Right lobe of liver (tissue), 6 donors: Measurements from ENCODE around the gene KMT5C. TPM values are rescaled to one million over a fixed set of nuclear protein-coding genes. Genes with fewer than 3 reads are reported as not detected.

ENCODE experiments used
- ATAC-seq, 4 donors: fragments of 200-7000 bp; cut with Tn5 transposase; one replicate each; pipeline ENCODE4 v1.9.1; 2020; ENCODE audit warnings: mild to moderate bottlenecking in 4 of 4, moderate library complexity in 4 of 4
- DNase-seq, 3 donors: peaks; one replicate each; pipeline ENCODE4 v3.0.0-alpha.2; 2020
- H3K27ac ChIP-seq, 3 donors: fragments of 200-600 bp; one replicate each; pipeline ENCODE4 v1.8.0; 2022
- H3K27me3 ChIP-seq, 2 donors: fragments of 200-600 bp; one replicate each; pipeline ENCODE4 v1.8.0; 2022
- H3K36me3 ChIP-seq, 4 donors: fragments of 200-600 bp; sonication (generic) in 1 of 4; one replicate each; pipeline versions ENCODE4 v1.5.1 to v1.8.0; 2017 to 2022; ENCODE audit warnings: control low read depth in 1 of 4
- H3K4me1 ChIP-seq, 4 donors: fragments of 200-600 bp; sonication (generic) in 1 of 4; one replicate each; pipeline versions ENCODE4 v1.5.1 to v1.8.0; 2017 to 2022; ENCODE audit warnings: control low read depth in 1 of 4
- H3K4me3 ChIP-seq, 3 donors: fragments of 200-600 bp; one replicate each; pipeline ENCODE4 v1.8.0; 2022
- H3K9me3 ChIP-seq, 4 donors: fragments of 200-600 bp; sonication (generic) in 1 of 4; one replicate each; pipeline versions ENCODE4 v1.5.1 to v1.8.0; 2017 to 2022; ENCODE audit warnings: control low read depth in 1 of 4
- POLR2A ChIP-seq: fragments of 450-650 bp; IDR thresholded peaks from one replicate; pipeline ENCODE4 v1.6.1; 2017; ENCODE audit warnings: antibody characterized with exemption, mild to moderate bottlenecking
- WGBS: methylation state at CpG from one replicate; pipeline ENCODE4 v1.1.6; 2018; ENCODE audit warnings: low coverage, low lambda C conversion rate; ENCODE audit not compliant: insufficient coverage; ENCODE audit errors: missing lambda C conversion rate; 5-methylcytosine and 5-hydroxymethylcytosine counted together
- intact Hi-C, 2 donors: fragments of 100-400 bp; cut with DNase I; formaldehyde crosslinking; loops; one replicate each; pipeline versions ENCODE4 v1.11.2 to v1.14.1; 2022
- total RNA-seq, 6 experiments: library from RNA; depleted of rRNA in 2 of 6; stranded (reverse); fragments of >200 nt in 2 of 6; fragmentation: NEBNext Ultra II Directional in 3 of 6; extraction: Animal tissue kit (Norgen Biotek cat#: 25700) in 3 of 6; gene quantifications; one replicate each; pipeline versions ENCODE4 v1.1.0 to v1.2.4, GENCODE V29; 2016 to 2023
- TF ChIP-seq, protein P1 (sequence below), 4 donors: fragments of 200-600 bp in 3 of 4; fragments of 450-650 bp in 1 of 4; IDR thresholded peaks; one replicate each; pipeline versions ENCODE4 v1.5.1 to v1.8.0; 2016 to 2022; ENCODE audit warnings: antibody characterized with exemption in 4 of 4, mild to moderate bottlenecking in 2 of 4
- donor health status: DM: no; HTN: yes; CAD: no.
- donor health status: DM: no; HTN: no; CAD: no.
- donor health status: DM: no; HTN: no; CAD: no.
- donor health status: DM: no; HTN: yes; CAD: no.
- donor health status: DM: no; HTN: yes; CAD: no.

KMT5C gene
- total RNA-seq, 6 experiments from 2014 or later = 2.3 to 5.3 (median 3.7) TPM

DNA sequence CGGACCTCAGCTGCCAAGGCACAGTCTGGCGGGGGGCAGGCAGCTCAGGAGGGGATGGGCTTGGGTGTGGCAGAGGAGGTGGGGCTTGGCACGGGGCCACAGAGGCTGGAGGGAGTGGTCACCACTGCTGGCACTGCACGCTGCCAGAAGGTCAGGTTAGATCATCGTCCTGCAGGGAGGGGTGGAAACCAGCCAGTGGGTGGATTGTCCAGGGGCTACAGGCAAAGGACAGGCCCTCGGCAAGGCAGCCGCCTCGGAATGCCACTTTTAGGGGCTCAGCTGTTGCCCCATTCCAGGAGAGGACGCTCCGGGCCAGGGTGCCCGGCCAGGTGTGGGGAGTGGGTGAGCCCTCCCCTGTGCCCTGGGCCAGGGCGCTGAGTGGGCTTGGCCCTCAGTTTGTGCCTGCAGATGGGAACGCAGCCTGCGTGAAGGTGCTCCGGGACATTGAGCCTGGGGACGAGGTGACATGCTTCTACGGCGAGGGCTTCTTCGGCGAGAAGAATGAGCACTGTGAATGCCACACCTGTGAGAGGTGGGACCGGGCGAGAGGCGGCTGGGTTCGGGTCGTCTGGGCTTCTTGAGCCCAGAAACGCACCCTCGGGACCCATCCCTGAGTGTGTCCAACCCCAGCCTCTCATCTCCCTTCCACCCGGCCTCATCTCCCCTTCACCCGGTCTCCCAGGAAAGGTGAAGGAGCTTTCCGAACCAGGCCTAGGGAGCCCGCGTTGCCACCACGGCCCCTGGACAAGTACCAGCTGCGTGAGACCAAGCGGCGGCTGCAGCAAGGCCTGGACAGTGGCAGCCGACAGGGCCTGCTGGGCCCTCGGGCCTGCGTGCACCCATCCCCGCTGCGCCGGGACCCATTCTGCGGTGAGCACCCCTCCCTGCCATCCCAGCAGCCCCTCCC lies 6.4 kb downstream of the KMT5C start:
- no peak for TF ChIP-seq POLR2A
- TF ChIP-seq, protein P1, sequence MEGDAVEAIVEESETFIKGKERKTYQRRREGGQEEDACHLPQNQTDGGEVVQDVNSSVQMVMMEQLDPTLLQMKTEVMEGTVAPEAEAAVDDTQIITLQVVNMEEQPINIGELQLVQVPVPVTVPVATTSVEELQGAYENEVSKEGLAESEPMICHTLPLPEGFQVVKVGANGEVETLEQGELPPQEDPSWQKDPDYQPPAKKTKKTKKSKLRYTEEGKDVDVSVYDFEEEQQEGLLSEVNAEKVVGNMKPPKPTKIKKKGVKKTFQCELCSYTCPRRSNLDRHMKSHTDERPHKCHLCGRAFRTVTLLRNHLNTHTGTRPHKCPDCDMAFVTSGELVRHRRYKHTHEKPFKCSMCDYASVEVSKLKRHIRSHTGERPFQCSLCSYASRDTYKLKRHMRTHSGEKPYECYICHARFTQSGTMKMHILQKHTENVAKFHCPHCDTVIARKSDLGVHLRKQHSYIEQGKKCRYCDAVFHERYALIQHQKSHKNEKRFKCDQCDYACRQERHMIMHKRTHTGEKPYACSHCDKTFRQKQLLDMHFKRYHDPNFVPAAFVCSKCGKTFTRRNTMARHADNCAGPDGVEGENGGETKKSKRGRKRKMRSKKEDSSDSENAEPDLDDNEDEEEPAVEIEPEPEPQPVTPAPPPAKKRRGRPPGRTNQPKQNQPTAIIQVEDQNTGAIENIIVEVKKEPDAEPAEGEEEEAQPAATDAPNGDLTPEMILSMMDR (IDR thresholded peaks at IDR 0.05) = no peak
- DNase-seq (peak in 1 of 3 donors; percentile 62), ATAC-seq (peak in 2 of 4 donors; percentile 5 to 46)
- Histone ChIP-seq H3K9me3 (no peaks in the 10 kb centered on the region), H3K4me3 (no peak overlapping the region), H3K36me3 (no peaks in the 10 kb centered on the region), H3K4me1 (no peaks in the 10 kb centered on the region), H3K27ac (no peak overlapping the region), H3K27me3 (no peaks in the 10 kb centered on the region)
- 96% methylated on average over 5 of the region's 43 CpGs for WGBS
- intact Hi-C loops = no loop called here

DNA sequence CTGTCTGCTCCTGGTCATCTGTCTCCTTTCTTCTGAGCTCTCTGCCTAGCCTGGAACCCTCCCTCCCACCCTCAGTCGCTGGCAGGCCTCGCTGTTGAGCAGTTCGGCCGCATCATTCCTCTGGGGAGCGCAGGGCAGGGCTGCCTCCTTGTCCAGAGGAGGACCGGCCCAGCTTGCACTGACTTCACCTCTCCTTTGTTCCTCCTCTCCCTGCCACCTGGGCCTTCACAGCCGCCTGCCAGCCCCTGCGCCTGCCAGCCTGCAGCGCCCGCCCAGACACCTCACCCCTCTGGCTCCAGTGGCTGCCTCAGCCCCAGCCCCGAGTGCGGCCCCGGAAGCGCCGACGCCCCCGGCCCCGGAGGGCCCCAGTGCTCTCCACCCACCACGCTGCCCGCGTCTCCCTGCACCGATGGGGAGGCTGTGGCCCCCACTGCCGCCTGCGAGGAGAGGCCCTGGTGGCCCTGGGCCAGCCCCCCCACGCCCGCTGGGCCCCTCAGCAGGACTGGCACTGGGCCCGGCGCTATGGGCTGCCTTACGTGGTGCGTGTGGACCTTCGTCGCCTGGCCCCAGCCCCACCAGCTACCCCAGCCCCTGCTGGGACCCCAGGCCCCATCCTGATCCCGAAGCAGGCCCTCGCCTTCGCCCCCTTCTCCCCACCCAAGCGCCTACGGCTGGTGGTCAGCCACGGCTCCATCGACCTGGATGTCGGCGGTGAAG lies 7.2 kb downstream of the KMT5C start:
- ATAC-seq (no peak), DNase-seq (peak in 1 of 3 donors; percentile 12)
- intact Hi-C loops = no loop called here
- 90% methylated on average over 8 of the region's 41 CpGs for WGBS
- Histone ChIP-seq H3K9me3 (no peaks in the 10 kb centered on the region), H3K4me1 (no peaks in the 10 kb centered on the region), H3K4me3 (no peak overlapping the region), H3K27me3 (no peaks in the 10 kb centered on the region), H3K36me3 (no peaks in the 10 kb centered on the region), H3K27ac (no peak overlapping the region)
- TF ChIP-seq, protein P1 (IDR thresholded peaks at IDR 0.05) = no peak
- TF ChIP-seq POLR2A = no peak

DNA sequence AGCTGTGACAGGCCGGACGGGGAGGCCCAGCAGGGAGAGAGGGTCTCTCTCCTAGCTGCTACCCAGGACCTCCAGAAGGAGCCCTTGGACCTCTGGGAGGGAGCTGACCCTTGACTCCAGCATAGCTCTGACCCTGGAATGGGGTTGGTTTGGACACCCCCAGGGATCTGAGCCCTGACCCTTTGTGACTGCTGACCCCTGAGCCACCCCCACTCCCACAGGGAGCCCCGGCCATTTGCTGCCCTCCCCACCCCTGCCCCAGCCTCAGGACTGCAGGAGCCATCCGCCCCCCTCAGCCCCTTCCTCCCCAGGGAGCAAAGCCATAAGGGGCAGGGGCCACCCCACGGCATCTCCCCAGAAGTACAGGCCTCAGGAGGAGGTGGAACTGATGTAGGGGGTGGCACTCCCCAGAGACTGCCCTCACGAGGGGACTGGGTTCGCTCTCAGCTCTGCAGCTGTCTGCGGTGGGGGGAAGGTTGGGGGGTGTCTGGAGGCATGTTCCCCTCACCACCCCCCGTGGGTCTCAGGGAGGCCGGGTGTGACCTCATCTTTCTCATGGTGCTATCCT lies 7.8 kb downstream of the KMT5C start:
- intact Hi-C loops = no loop called here
- Histone ChIP-seq H3K27me3 (no peaks in the 10 kb centered on the region), H3K4me1 (no peaks in the 10 kb centered on the region), H3K27ac (no peak overlapping the region), H3K36me3 (no peaks in the 10 kb centered on the region), H3K9me3 (no peaks in the 10 kb centered on the region), H3K4me3 (no peak overlapping the region)
- no CpG with 5 or more reads among the region's 10 CpGs for WGBS
- ATAC-seq = no peak
- no peak for DNase-seq
- TF ChIP-seq POLR2A = no peak

DNA sequence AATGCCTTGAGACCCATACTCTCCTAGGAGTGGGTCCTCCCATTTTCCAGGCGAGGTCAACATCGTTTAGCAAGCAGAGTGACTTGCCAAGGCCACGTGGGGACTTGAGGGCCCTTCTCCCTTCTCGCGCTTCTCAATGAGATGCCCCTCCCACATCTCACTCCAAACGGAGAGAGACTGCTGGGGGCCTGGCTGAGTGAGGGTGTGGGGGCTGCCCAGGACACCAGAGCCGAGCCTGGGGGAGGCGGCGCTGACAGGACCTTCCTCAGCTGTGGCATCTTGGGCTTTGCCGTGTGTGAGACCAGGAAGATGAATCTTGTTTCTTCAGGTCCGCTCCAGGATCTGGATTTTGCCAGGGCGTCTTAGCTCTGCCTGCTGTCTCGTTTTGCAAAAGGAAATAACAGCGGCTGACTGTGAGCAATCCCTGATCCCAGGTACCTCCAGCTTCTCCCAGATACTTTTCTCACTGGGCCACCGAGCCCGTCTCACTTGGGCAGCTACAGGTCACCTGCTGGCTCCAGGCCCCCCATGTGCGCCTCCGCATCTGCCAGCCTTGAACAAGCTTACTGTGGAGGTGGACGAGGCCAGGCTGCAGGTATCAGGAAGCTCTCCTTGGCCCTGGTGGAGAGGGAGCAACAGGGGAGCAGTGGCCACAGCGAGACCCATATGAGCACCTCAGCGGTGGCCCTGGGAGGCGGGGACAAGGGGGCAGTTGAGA lies 8.8 kb downstream of the KMT5C start:
- Histone ChIP-seq H3K27me3 (peaks cover 0 to 7% of the 10 kb centered on the region in 2 donors), H3K9me3 (no peaks in the 10 kb centered on the region), H3K4me1 (peaks cover 0 to 2% (median 0%) of the 10 kb centered on the region in 4 donors), H3K4me3 (no peak overlapping the region), H3K27ac (no peak overlapping the region), H3K36me3 (no peaks in the 10 kb centered on the region)
- intact Hi-C loops = no loop called here
- 91% methylated on average over 10 of the region's 22 CpGs for WGBS
- TF ChIP-seq POLR2A = no peak
- TF ChIP-seq, protein P1 (IDR thresholded peaks at IDR 0.05) = no peak
- ATAC-seq = no peak
- no peak for DNase-seq
